ENCODE results near the gene KRT4. TPM values are rescaled to one million over a fixed set of nuclear protein-coding genes. Genes with fewer than 3 reads are reported as not detected.

Gene KRT4
- total RNA-seq, 1 experiment from 2014 or later, result not detected

DNA sequence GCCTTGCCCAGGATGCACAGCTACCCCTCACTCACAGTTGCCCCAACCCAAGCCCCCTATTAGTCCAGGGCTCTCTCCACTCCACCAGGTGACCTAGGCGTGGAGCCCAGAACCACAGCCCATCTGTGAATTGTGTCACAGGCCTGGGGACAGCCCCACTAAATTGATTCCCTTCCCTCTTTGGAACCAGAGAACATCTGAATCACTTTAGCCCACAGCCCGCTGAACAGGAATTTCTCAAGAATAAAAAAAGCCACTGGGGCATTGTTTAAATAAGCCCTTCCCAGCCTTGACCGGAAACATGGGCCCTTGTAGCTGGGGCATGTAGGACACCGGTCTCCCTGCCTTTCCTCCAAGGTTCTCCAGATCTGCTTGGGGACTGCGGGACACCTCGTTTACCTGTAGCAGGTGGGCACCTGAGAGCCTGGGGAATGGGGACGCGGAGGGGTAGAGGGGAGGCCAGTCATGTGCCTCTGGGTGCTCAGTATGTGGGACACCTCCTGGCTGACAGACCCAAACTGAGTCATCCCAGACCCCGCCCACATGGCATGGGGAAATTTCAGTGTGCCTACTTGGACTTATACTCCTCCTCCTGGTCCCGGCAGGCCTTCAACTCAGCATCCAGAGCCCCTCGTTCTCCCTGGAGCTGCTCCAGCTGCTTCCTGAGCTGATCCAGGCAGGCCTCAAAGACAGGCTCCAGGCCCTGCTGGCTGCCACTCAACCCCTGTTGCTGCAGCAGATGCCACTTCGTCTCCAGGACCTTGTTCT lies 33.6 kb upstream of the KRT4 start:
- H3K79me1 ChIP-seq (ENCODE audit: insufficient read depth, low read depth, low read length, poor library complexity, severe bottlenecking), result no peaks in the 10 kb centered on the region
- H2AK5ac ChIP-seq (ENCODE audit: insufficient read length, low read length), result no peak overlapping the region
- Mint-ChIP-seq H3K9me3 (no peaks in the 10 kb centered on the region), H3K4me1 (peaks cover 0 to 4% of the 10 kb centered on the region in 2 experiments; a peak in 1 of 4 replicates), H3K4me3 (no peak overlapping the region), H3K36me3 (ENCODE audit: insufficient read depth in 1 of 3, low read depth in 3 of 3) (no peaks in the 10 kb centered on the region), H3K27me3 (ENCODE audit: low read depth) (peaks cover 4% of the 10 kb centered on the region), H3K27ac (no peak overlapping the region)
- WGBS (ENCODE audit: extremely low coverage, insufficient read length, low lambda C conversion rate), result no CpG with 5 or more reads among the region's 12 CpGs
- TF ChIP-seq, protein P1, sequence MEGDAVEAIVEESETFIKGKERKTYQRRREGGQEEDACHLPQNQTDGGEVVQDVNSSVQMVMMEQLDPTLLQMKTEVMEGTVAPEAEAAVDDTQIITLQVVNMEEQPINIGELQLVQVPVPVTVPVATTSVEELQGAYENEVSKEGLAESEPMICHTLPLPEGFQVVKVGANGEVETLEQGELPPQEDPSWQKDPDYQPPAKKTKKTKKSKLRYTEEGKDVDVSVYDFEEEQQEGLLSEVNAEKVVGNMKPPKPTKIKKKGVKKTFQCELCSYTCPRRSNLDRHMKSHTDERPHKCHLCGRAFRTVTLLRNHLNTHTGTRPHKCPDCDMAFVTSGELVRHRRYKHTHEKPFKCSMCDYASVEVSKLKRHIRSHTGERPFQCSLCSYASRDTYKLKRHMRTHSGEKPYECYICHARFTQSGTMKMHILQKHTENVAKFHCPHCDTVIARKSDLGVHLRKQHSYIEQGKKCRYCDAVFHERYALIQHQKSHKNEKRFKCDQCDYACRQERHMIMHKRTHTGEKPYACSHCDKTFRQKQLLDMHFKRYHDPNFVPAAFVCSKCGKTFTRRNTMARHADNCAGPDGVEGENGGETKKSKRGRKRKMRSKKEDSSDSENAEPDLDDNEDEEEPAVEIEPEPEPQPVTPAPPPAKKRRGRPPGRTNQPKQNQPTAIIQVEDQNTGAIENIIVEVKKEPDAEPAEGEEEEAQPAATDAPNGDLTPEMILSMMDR (conservative IDR thresholded peaks at IDR 0.05), result no peak
- no peak overlapping the region for H3K23ac ChIP-seq (ENCODE audit: insufficient read length, low read depth, low read length)
- no peak overlapping the region for H3T11ph ChIP-seq (ENCODE audit: low read length)
- no peaks in the 10 kb centered on the region for H3K27me3 ChIP-seq (ENCODE audit: insufficient read depth, low read length)
- no peak overlapping the region for H2AFZ ChIP-seq (ENCODE audit: low read length)
- no peak overlapping the region for H3K27ac ChIP-seq (ENCODE audit: insufficient read length, low read depth, low read length)
- no peak overlapping the region for H4K8ac ChIP-seq (replicated peaks; ENCODE audit: insufficient read length, low read depth, low read length)
- peak; percentile 29 for DNase-seq
- no peak overlapping the region for H2BK120ac ChIP-seq (ENCODE audit: low read depth, low read length, poor library complexity, severe bottlenecking)
- H2BK20ac ChIP-seq (ENCODE audit: low read depth, low read length, poor library complexity, severe bottlenecking), result no peak overlapping the region
- H3K56ac ChIP-seq (ENCODE audit: insufficient read length, low read depth, low read length), result no peak overlapping the region
- H3K4ac ChIP-seq (ENCODE audit: low read depth, low read length), result no peak overlapping the region
- no peak overlapping the region for H3K4me2 ChIP-seq (ENCODE audit: insufficient read depth, insufficient read length, low read length)
- H3K79me2 ChIP-seq (ENCODE audit: insufficient read depth, low read length), result no peaks in the 10 kb centered on the region
- H3K9me3 ChIP-seq (ENCODE audit: control insufficient read depth, low read depth, low read length), result no peaks in the 10 kb centered on the region
- H2BK15ac ChIP-seq (ENCODE audit: low read depth, low read length), result no peak overlapping the region
- no peak overlapping the region for H4K5ac ChIP-seq (ENCODE audit: insufficient read length, low read depth, low read length)
- no peak overlapping the region for H3K18ac ChIP-seq (ENCODE audit: insufficient read length, low read depth, low read length)
- peak overlapping the region; percentile 64 for H2BK5ac ChIP-seq (ENCODE audit: insufficient read length, low read length)
- peaks cover 2% of the 10 kb centered on the region for H3K23me2 ChIP-seq (ENCODE audit: insufficient read length, low read depth, low read length, poor library complexity, severe bottlenecking)
- H4K91ac ChIP-seq (ENCODE audit: insufficient read length, low read depth, low read length), result no peak overlapping the region
- no peaks in the 10 kb centered on the region for H4K20me1 ChIP-seq (ENCODE audit: control insufficient read depth, insufficient read depth, insufficient read length)
- H2BK12ac ChIP-seq (ENCODE audit: insufficient read length, low read depth, low read length), result no peak overlapping the region
- no peak overlapping the region; the same call in 1 of the 2 replicates for H3K14ac ChIP-seq (ENCODE audit: insufficient read depth, low read length)
- H3K4me1 ChIP-seq (ENCODE audit: insufficient read depth, low read length), result no peaks in the 10 kb centered on the region
- no peak overlapping the region for H3K9ac ChIP-seq (ENCODE audit: extremely low read depth, insufficient read length, low read length)

All from H9 (cell line).